GM18526 (cell line): Measurements from ENCODE around the gene RPLP2.

Experiments
- POLR2A ChIP-seq: IDR thresholded peaks from 3 replicates; pipeline ENCODE4 v1.6.1; 2011; ENCODE audit not compliant: insufficient read length; ENCODE audit errors: extremely low read depth

RPLP2 gene

DNA sequence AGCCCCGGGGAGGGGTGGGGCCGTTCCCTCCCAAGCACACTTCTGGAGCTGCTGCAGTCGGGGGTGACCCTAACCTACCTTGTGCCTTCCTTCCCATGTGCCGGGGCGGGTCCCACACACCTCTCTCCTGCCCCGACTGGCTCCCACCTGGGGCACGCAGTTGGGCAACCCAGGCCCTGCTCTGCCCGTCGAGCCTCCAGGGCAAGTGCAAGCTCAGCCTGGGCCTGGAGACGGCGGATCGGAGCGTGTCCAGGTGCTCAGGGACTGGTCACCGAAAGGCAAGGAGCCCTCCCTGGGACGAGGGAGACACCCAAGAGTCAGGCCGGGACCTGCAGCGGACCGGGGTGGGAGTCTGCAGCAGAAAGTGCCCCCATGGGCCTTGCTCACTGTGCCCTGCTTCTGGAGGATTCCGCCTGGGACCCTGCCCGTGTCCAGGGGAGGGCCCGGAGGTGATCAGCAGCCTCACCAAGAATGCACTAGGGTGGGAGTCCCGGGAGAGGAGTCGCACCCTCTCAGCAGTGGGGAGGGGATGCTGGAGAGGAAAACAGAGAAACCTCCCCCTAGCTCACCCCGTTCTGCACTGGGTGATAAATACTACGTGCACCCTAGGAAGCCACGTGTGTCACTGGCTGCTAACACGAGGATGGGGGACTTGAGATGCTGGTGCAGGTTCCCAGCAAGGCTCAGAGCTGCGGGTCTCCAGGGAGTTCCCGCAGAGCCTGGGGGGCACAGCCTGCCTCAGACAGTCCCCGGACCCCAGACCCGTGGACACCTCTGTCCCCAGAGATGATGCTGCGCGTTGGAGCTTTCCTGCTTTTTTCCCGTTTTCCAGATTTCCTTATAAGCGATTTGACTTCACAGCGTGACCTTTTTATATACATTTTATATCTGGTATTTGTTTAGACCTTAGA is 27.2 kb upstream of the RPLP2 start:
- no peak for TF ChIP-seq POLR2A

DNA sequence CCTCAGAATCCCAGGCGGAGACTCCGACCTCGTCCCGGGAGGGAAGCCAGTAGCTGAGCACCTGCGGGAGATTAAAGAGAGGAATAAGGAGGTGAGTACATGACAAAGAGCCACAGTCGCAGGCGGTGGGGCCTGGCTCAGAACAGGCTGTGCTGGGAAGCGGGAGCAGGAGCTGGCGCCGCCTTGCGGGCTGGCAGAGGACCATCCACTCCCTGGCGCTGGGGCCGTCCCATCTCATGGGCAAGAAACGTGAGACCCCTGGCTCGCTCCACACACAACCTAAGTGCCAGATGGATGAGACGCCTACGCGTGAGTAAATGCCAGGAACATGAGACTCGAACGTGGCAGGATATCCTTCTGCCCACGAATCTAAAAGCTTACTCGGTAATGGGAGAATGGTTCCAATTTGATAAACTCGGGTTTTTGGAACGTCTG is 26.2 kb upstream of the RPLP2 start:
- no peak for TF ChIP-seq POLR2A

DNA sequence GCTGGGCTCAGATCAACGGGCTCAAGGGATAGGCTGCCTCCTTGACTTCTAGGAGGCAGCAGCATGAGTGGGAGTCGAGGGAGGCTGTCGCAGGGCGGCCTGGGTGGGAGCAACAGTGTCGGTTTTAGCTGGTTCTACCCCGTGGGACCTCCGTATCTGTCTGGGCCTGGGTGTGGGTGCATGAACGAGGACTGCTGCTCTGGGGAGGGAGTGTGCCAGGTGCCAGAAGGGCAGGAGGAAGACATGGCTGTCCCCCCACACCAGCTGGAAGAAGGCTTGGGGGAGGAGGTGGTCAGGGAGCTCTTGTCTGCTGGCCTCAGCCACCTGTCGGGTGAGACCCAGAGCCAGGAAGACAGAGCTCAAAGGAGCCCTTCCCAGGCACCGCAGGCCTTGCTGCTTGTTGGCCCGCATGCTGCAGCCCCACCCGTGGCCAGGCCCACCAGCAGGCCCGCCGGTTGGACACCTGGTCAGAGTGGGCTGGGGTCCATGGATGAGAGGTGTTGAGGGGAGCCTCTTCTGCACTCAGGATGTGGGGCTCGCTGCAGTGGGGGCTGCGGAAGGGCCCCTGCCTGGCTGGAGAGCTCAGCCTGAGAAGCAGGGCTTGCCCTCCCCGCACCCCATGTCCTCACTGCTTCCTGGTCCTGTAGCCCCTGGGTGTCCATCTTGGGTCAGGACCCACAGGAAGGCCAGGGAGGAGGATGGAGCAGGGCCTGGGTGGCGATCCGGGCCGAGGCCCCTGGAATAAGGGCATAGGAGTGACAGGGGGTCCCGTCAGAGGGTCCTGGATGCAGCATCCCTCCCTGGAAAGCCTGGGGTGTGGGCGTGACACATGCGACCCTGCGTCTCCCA is 23.3 kb upstream of the RPLP2 start:
- TF ChIP-seq POLR2A, result no peak

DNA sequence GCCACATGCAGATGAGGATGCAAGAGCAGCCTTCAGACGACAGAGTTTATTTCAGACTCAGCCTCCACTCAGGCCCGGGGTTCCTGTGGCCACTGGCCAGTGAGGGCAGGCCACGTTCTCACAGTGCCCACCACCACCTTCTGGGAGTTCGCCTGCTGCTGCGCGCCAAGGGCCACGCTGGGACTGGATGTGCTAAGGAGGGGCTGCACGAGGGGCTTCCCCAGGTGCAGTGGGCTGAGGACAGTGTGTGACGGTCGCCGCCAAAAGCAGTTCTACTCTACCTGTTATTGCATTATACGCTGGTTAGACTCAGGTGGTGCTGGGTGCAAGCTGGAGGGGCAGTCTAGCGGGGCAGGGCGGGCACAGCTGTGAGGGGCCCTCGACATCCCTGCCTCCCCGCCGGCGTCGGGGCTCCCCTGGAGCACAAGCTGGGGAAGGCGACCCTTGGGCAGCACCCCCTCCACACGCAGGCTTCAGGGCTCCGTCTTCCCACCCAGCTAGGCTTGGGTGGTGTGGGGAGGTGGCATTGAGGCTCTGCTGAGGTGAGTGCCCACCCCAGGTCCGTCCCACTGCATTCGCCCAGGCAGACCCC is 22.6 kb upstream of the RPLP2 start:
- TF ChIP-seq POLR2A, result no peak

DNA sequence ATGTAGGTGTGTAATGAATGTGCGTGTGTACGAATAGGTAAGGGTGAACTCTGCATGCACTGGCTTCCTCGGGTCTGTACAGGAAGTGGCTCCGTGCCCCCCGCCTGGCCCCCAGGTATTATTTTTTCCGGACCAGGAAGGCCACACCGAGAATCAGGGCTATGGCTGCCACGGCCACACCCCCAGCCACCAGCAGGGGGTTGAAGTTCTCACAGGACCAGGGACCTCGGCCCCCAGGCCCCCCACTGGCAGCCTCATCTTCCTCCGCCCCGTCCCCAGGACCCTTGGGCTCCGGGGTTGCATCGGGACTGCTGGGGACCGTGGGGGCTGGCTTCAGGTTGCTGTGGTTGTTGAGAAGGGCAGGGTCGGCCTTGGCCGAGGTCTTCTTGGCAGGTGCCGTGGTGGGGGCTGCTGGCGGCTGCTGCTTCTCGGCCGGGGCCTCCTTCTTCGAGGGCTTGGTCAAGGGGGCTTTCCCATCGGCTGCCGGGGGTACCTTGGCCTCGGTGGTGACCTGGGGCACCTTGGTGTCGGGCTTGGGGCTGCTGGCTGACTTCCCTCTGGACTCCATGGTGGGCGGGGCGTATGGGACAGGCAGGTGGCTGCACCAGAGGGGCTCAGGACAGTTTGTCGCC is 21.6 kb upstream of the RPLP2 start:
- no peak for TF ChIP-seq POLR2A

DNA sequence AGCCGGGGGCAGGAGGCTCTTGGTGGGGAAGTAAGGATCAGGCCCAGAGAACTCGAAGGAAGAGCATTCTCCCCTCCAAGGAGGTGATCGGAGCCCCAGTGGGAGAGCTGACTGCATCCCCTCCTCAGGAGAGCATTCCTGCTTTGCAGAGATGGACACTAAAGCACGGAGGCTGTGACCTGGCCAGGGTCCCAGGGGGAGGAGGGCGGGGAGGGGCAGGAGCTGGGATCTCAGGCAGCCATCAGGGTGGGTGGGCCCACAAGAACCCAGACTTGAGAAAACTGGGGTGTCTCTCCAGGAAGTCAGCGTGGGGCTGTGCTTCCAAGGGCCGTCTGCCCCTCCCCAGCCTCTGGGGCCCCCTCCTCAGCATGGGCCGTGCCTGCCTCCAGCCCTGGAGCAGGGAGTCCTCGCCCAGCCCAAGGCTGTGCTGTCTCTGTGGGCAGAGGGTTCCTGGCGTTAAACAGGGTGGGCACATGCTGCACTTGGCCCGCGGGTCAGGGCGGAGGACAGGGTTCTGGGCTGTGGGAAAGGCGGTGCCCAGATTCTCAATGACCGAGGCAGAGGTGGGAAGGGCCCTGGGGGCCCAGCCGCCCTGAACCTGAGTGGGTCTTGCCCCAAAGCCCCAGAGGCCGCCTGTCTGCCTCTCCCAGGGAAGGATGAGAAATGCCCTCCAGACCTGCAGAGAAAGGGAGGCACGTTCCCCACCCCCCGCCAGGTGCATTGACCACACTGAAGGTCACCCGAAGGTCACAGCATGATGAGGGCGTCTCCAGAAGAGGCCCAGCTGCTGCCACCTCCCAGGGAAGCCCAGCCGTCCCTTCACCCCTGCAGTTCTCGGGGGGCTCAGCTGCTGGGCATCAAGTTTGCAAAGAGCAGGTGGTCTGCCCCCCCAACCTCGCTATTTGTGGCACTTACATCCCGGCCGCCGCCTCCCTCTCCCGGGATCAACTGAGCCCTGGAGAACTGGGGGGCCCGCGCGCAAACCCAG is 20.5 kb upstream of the RPLP2 start:
- no peak for TF ChIP-seq POLR2A

DNA sequence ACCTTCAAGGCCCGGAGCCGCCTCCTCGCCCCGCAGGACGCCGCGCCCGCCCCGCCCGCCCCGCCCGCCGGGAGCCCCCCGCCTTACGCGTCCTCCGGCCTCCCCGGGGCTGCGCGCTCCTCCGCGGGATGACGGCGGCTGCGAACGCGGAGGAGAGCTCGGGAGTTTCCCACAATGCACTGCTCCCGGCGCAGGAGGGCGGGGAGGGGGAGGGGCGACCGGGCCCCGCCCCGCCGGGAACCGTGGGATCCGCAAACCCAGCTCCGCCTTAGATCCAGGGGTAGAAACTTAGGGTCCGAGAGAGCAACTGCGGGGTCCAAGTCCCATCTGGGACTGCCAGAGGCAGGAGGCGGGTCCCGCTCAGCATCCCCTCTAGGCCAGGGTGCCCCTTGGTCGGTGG is 19.8 kb upstream of the RPLP2 start, which contains the start of gene CEND1:
Gene CEND1, minus strand, starts transcription at position 148 of the 400 bp plus-strand sequence. CDS start 1,514 bp downstream, outside the sequence.
- no peak for TF ChIP-seq POLR2A

DNA sequence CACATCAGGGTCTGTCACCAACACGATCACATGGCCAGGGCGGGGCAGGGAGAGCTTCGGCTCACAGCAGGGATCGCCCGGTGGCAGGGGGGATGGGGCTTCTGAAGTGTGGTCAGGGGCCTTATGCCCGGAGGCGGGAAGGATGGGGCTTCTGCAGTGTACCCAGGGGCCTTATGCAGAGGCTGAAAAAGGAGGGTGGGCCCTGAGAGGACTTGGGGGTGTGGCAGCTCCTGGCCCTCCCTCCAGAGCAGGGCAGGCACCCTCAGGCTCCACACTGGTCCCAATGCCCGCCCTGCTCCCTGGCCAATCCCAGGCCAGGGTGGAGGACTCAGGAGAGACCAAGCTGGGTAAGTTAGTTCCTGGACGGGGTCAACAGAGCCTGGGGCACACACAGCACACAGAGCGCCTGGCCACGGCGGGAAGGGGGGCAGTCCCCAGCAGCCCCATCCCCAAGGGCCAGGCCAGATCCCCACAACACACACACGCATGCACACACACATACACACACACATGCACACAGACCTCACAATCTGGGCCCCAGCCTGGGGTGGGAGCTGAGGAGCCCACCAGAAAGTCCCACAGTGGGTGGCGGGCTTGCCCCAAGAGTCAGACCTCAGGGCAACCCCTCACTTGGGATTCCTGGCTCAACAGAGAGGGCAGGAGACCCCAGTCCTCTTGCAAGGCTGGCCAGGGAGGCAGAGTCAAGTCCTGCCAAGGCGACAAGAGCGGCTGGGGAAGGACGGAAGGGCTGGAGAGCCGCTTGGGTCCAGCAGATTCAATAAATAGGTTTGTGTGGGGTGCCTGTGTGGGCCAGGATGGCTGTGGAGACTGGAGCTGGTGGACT is 18.8 kb upstream of the RPLP2 start:
- no peak for TF ChIP-seq POLR2A

DNA sequence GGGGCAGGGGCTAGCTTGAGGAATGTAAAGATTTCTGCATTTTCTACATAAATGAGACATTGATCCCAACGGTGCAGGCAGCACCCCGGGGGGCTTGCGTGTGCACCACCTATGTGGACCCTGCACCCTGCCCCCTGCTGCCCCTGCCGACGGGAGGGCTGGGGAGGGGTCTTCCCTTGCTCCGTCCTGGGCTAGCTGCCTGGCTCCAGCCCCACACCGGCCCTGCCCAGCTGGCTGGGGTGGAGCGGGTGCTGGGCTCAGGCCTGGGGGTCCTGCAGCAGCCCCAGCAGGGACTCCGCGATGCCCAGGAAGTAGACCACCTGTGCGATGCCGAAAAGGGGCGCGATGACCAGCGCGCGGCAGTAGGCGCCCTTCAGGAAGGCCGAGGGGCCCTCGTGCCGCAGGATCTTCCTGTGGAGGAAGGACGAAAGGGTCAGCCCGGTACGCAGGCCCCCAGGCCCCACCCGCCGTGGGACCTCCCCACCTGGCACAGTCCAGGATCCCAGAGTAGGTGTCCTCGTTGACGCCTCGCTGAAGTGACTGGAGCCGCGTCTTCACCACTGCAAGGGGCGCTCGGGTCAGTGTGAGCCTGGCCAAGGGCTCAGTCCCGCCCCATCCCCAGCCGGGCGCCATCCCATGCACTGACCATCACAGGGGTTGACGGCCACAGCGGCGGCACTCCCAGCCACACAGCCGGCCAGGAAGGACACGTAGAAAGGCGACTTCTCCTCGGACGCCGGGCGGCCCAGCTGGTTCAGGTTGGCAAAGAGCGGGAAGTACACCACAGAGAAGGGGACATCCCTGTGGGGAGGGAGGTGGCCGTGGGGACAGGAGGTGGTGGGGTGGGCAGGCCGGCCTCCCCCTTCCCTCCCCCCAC is 17.9 kb upstream of the RPLP2 start:
- no peak for TF ChIP-seq POLR2A

DNA sequence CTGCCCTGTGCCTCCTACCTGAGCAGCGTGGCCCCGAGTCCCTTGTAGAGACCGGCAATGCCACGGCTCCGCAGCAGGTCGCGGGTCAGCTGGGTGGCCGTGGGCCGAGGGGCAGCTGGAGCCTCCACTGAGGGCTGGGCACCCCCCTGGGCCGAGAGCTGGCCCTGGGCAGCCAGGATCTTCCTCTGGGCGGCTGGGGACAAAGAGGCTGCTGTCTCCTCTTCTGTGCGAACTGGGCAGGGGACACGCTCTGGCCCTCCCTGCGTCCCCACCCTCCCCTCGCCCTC is 17.3 kb upstream of the RPLP2 start:
- TF ChIP-seq POLR2A, result no peak

DNA sequence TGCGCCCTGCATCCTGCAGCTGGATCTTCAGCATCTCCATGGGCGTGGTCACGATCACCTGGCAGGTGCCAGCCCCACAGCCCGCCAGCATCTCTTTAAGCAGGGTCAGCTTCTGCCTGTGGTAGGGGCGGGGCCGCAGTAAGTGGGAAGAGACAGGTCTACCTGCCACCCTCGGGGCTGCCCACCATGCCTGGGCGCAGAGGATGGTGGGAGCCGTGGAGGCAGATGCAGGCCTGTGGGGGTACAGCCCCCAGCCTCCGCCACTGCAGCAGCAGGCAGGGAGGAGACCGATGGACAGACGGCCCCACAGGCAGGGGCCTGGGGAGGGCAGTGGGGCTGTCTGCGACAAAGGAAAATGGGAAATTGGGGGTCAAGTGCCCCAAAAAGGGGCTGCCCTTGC is 16.9 kb upstream of the RPLP2 start:
- no peak for TF ChIP-seq POLR2A

DNA sequence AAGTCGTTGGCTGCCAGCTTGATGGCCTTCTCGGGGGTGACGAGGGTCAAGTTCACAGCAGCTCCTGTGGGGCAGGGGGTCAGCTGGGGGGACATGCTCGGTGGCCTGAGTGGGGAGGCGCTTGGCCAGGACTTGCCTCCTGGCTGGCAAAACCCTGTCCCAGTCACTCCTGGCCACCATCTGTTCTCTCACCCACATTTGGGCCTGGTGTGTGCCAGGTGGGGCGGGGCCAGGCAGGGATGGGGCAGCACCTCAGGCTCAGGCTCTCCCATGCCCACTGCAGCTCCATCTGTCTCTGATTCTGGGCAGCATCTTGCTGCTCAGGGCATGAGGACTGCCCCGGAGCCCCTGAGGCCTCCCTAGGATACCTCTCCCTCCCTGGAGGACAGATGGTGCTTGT is 16.2 kb upstream of the RPLP2 start:
- no peak for TF ChIP-seq POLR2A
